HFF-Myc (cell line): ENCODE measurements around the gene SEZ6L2.
"Not testable (repeated sequence)": the region's sequence is repeated elsewhere in the genome, so short reads cannot be mapped to it uniquely, and the experiment has no call there.

Experiments used
- DNase-seq: peaks from one replicate; pipeline ENCODE4 v3.0.0-alpha.2; 2011; ENCODE audit warnings: low read depth; ENCODE audit errors: extremely low read depth
- H3K4me3 ChIP-seq: replicated peaks from 2 replicates; pipeline ENCODE4 v1.5.1; 2011; ENCODE audit warnings: low read depth, mild to moderate bottlenecking, control low read depth, low read length
- CTCF ChIP-seq: IDR thresholded peaks from 2 replicates; pipeline ENCODE4 v1.5.1; 2012; ENCODE audit warnings: mild to moderate bottlenecking, low read depth, low read length, control low read depth; ENCODE audit errors: missing control alignments

SEZ6L2 gene

DNA sequence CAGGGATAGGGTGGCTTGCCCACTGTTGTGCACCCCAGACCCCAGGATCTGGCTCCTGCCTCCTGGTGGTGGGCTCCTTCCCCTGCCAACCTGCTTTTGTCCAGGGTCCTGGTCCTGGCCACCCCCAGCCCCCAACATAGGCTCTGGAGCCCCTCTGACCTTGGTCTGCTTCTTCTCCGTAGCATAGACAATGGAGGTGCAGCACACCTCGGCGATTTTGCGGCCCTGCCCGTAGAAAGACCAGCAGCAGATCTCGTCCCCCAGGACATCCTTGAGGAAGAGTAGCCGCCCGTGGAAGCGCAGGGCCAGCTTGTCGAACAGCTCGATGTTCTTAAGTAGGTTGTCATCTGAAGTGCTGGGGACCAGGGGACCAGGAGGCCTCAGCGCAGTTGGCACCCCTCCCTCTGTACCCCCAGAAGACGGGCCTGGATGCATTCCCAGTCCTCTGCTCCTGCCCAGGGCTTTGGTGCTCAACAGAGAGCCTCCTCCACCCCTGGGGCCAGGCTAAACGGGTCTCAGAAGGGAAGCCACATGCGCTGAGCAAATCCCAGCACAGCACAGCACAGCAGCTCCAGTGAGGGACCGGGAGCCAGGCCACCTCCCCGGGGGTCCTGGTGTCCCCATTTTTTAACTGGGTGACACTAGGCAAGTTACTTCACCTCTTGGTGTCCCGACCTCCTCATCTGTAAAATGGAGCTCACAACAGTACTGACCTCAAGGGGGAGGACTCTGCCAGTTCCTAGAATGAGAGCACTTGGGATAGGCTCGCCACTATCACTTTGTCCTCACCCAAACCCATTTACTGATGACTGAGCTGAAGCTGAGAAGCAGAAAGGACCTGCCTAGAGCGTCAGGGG lies 11.7 kb upstream of the SEZ6L2 start:
- TF ChIP-seq CTCF = no peak
- DNase-seq = no peak
- no peak overlapping the region for H3K4me3 ChIP-seq

- DNase-seq, H3K4me3 ChIP-seq: not testable (repeated sequence)
These were observed 10.5 kb upstream of the SEZ6L2 start for GRCh38 chr16:29909851-29910250.

DNA sequence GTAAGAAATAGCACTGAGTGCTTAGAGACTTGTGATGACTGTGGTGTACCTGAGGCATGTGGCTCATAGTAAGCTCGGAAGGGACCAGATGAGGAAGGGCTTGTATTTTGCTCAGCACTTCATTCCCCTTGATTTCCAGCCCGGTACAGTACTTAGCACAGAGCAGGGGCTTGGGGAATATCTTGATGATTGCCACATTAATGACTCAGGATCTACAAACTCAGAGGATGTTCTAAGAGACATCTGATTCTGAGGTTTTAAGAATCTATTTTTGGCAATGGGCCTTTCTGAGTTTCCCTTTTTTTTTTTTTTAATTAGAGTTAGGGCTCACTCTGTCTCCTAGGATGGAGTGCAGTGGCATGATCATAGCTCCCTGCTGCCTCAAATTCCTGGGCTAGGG lies 10.0 kb upstream of the SEZ6L2 start:
- DNase-seq = no peak
- no peak for TF ChIP-seq CTCF
- no peak overlapping the region for H3K4me3 ChIP-seq

DNA sequence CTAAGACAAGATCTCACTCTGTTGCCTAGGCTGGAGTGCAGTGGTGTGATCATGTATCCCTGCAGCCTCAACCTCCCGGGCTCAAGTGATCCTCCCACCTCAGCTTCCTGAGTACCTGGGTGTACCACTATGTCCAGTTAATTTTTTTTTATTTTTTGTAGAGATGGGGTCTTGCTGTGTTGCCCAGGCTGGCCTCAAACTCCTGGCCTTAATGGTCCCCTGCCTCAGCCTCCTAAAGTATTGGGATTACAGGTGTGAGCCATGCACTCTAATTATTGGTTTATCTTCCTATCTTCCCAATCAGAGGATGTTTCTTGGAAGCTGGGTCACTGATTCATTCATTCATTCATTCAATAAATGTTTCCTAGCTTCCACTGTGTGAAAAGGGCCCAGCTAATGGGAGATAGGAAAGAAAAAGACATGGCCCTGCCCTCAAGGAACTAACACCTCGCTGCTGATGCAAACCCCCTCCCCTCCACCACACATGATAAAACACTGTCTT lies 9.4 kb upstream of the SEZ6L2 start:
- TF ChIP-seq CTCF = no peak

DNA sequence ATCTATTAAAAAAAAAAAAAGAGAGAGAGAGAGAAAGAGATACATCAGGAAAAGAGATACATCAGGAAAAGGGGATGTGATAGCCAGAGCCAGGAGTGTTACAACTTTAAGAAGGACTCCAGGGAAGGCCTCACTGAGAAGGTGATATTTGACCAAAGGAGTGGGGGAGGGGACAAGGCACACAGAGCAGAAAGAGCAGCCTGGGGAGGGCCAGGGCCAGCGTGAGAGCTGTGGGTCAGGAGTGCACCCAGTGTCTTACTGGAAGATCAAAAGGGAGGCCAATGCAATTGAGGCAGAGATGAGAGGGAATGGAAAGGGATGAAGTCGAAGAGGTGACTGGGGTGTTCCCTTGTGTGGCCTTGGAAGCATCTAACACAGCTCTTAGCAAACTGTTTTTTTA lies 8.6 kb upstream of the SEZ6L2 start:
- no peak for DNase-seq
- no peak for TF ChIP-seq CTCF
- no peak overlapping the region for H3K4me3 ChIP-seq

More for the DNA sequence above, 9.4 kb upstream of the SEZ6L2 start:
- no peak for DNase-seq
- H3K4me3 ChIP-seq = no peak overlapping the region

DNA sequence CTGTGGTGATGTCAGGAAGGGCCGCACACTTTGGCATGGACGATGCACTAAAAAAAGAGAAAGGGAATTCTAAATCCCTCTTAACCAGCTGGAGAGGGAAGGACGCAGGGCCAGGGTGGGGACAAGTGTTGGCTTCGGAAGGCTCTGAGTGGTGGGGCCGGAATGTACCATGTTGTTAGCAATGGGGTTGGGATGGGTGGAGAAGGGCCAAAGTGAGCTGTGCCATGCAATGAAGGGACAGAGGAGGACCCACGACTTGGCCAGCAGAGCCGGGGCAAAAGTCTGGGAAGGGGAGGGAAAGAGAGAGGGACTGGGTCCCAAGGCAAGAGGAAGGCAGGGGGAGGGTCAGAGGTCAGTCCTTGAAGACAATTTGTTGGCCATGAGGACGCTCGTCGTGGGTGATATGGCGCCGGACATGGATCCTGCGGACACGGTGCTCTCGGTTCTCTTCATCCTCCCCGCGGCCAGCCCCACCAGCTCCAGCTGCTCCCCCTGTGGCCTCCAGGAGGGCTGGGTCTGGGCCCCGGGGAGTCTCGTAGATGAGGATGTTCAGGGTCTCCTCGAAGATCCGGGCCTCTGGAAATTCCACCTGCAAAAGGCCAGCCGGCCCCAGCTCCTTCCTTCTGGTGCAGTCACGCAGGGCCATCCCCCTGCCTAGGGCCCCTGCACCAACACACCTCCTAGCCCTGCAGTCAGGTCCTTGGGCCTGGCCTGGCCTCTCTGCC lies 7.3 kb upstream of the SEZ6L2 start:
- TF ChIP-seq CTCF = no peak
- no peak for DNase-seq
- H3K4me3 ChIP-seq = no peak overlapping the region

GRCh38 chr16:29905668-29906067 lies 6.3 kb upstream of the SEZ6L2 start:
- no peak overlapping the region for H3K4me3 ChIP-seq
- no peak for DNase-seq
- no peak for TF ChIP-seq CTCF
